ENCODE data around the gene ABCC1. TPM values are rescaled to one million over a fixed set of nuclear protein-coding genes. Genes with fewer than 3 reads are reported as not detected.

The ABCC1 gene
- polyA plus RNA-seq, 1 donor from 2014 or later: 3.0 TPM

DNA sequence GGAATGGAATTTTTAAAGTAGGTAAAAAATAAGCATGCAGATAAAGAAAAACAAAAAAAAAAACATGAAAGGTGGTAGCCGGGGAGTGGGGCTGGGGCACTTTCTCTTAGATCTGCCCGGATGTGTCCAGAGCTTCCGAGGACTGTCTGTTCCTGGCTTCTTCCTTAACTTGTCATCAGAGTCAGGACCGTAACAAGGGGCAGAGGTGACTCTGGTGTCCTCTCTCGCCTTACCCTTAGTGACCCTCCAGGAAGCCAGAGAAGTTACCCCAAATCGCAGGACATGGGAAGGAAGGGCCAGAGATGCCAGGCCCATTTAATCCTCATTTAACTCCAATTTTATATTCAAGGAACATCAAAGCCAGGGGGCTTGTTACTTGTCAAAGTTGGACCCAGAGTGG lies 158.4 kb downstream of the ABCC1 start:
- Histone ChIP-seq H3K27me3 (ENCODE audit: insufficient read depth, low read depth, low read length) (no peaks in the 10 kb centered on the region), H3K27ac (ENCODE audit: low read length) (no peak overlapping the region), H3K9ac (ENCODE audit: low read length) (no peak overlapping the region), H3K9me2 (ENCODE audit: insufficient read depth, low read length) (no peaks in the 10 kb centered on the region), H2AFZ (ENCODE audit: low read depth, low read length) (no peak overlapping the region), H4K20me1 (ENCODE audit: insufficient read depth) (no peaks in the 10 kb centered on the region), H3K79me2 (replicated peaks; ENCODE audit: insufficient read depth, low read length) (no peaks in the 10 kb centered on the region), H3F3A (ENCODE audit: insufficient read depth, low read length, poor library complexity, severe bottlenecking) (no peaks in the 10 kb centered on the region), H3K4me3 (ENCODE audit: low read length) (no peak overlapping the region), H3K4me2 (ENCODE audit: low read length) (no peak overlapping the region), H3K9me3 (ENCODE audit: low read length) (no peaks in the 10 kb centered on the region), H3K36me3 (ENCODE audit: insufficient read depth, low read length) (no peaks in the 10 kb centered on the region)
- no peak for TF ChIP-seq MXI1 (conservative IDR thresholded peaks at IDR 0.05; ENCODE audit: poor library complexity, severe bottlenecking)
- TF ChIP-seq, protein P1, sequence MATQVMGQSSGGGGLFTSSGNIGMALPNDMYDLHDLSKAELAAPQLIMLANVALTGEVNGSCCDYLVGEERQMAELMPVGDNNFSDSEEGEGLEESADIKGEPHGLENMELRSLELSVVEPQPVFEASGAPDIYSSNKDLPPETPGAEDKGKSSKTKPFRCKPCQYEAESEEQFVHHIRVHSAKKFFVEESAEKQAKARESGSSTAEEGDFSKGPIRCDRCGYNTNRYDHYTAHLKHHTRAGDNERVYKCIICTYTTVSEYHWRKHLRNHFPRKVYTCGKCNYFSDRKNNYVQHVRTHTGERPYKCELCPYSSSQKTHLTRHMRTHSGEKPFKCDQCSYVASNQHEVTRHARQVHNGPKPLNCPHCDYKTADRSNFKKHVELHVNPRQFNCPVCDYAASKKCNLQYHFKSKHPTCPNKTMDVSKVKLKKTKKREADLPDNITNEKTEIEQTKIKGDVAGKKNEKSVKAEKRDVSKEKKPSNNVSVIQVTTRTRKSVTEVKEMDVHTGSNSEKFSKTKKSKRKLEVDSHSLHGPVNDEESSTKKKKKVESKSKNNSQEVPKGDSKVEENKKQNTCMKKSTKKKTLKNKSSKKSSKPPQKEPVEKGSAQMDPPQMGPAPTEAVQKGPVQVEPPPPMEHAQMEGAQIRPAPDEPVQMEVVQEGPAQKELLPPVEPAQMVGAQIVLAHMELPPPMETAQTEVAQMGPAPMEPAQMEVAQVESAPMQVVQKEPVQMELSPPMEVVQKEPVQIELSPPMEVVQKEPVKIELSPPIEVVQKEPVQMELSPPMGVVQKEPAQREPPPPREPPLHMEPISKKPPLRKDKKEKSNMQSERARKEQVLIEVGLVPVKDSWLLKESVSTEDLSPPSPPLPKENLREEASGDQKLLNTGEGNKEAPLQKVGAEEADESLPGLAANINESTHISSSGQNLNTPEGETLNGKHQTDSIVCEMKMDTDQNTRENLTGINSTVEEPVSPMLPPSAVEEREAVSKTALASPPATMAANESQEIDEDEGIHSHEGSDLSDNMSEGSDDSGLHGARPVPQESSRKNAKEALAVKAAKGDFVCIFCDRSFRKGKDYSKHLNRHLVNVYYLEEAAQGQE (IDR thresholded peaks at IDR 0.05; ENCODE audit: borderline replicate concordance): no peak
- TF ChIP-seq, protein P2, sequence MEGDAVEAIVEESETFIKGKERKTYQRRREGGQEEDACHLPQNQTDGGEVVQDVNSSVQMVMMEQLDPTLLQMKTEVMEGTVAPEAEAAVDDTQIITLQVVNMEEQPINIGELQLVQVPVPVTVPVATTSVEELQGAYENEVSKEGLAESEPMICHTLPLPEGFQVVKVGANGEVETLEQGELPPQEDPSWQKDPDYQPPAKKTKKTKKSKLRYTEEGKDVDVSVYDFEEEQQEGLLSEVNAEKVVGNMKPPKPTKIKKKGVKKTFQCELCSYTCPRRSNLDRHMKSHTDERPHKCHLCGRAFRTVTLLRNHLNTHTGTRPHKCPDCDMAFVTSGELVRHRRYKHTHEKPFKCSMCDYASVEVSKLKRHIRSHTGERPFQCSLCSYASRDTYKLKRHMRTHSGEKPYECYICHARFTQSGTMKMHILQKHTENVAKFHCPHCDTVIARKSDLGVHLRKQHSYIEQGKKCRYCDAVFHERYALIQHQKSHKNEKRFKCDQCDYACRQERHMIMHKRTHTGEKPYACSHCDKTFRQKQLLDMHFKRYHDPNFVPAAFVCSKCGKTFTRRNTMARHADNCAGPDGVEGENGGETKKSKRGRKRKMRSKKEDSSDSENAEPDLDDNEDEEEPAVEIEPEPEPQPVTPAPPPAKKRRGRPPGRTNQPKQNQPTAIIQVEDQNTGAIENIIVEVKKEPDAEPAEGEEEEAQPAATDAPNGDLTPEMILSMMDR (IDR thresholded peaks at IDR 0.05; ENCODE audit: poor library complexity, severe bottlenecking): no peak

DNA sequence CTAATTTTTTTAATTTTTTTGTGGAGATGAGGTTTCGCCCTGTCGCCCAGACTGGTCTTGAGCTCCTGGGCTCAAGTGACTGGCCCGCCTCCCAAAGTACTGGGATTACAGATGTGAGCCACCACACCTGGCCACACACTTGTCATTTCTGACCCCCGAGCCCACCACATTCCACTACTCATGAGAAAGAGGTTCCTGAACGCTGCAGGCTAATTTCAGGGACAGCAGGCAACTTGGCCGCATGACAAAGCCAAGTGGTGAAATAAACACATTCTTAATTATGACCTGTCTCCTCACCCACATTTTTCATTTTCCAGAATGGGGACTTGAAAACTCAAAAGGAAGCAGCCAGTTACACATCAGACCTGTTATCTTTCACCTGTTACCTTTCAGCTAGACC lies 159.3 kb downstream of the ABCC1 start:
- H3K36me3 ChIP-seq (ENCODE audit: insufficient read depth, low read length): no peaks in the 10 kb centered on the region
- no peak overlapping the region for H3K4me3 ChIP-seq (ENCODE audit: low read length)

More for the DNA sequence above, 159.3 kb downstream of the ABCC1 start:
- Histone ChIP-seq H3K9me2 (ENCODE audit: insufficient read depth, low read length) (no peaks in the 10 kb centered on the region), H3K4me2 (ENCODE audit: low read length) (no peak overlapping the region), H3K79me2 (replicated peaks; ENCODE audit: insufficient read depth, low read length) (no peaks in the 10 kb centered on the region), H3K9ac (ENCODE audit: low read length) (no peak overlapping the region), H3F3A (ENCODE audit: insufficient read depth, low read length, poor library complexity, severe bottlenecking) (no peaks in the 10 kb centered on the region), H3K27ac (ENCODE audit: low read length) (no peak overlapping the region), H4K20me1 (ENCODE audit: insufficient read depth) (no peaks in the 10 kb centered on the region), H3K27me3 (ENCODE audit: insufficient read depth, low read depth, low read length) (no peaks in the 10 kb centered on the region), H3K9me3 (ENCODE audit: low read length) (no peaks in the 10 kb centered on the region), H2AFZ (ENCODE audit: low read depth, low read length) (no peak overlapping the region)
- no peak for TF ChIP-seq MXI1 (conservative IDR thresholded peaks at IDR 0.05; ENCODE audit: poor library complexity, severe bottlenecking)
- TF ChIP-seq SMC3 (conservative IDR thresholded peaks at IDR 0.05; ENCODE audit: poor library complexity): no peak
- no peak for TF ChIP-seq POLR2AphosphoS5 (IDR thresholded peaks at IDR 0.05)
- TF ChIP-seq, protein P1 (IDR thresholded peaks at IDR 0.05; ENCODE audit: borderline replicate concordance): no peak
- no peak for TF ChIP-seq TAF1 (IDR thresholded peaks at IDR 0.05; ENCODE audit: low read depth)
- no peak for TF ChIP-seq EZH2 (IDR thresholded peaks at IDR 0.05; ENCODE audit: borderline replicate concordance, insufficient read depth, low read length, poor library complexity, severe bottlenecking)
- TF ChIP-seq RAD21 (conservative IDR thresholded peaks at IDR 0.05): no peak
- TF ChIP-seq, protein P2 (IDR thresholded peaks at IDR 0.05; ENCODE audit: poor library complexity, severe bottlenecking): no peak
- no peak for TF ChIP-seq EP300 (conservative IDR thresholded peaks at IDR 0.05; ENCODE audit: poor library complexity, severe bottlenecking)
